Upper lobe of left lung (tissue), 6 donors: Measurements from ENCODE around the gene LGSN. TPM values are rescaled to one million over a fixed set of nuclear protein-coding genes. Genes with fewer than 3 reads are reported as not detected.

Experiments
- ATAC-seq, 2 donors: fragments of 200-7000 bp; cut with Tn5 transposase; one replicate each; pipeline ENCODE4 v1.9.1; 2022; ENCODE audit warnings: mild to moderate bottlenecking in 2 of 2, moderate library complexity in 2 of 2; ENCODE audit not compliant: low FRiP score in 2 of 2
- DNase-seq, 2 donors: peaks; one replicate each; pipeline ENCODE4 v3.0.0-alpha.2; 2019 to 2020
- H3K27ac ChIP-seq, 4 donors: fragments of 200-600 bp; sonication (generic); one replicate each; pipeline ENCODE4 v1.5.1; 2016 to 2019
- H3K27me3 ChIP-seq, 4 donors: fragments of 200-600 bp; sonication (generic); one replicate each; pipeline ENCODE4 v1.5.1; 2017 to 2019
- H3K36me3 ChIP-seq, 4 donors: fragments of 200-600 bp; sonication (generic); one replicate each; pipeline ENCODE4 v1.5.1; 2016 to 2019
- H3K4me1 ChIP-seq, 4 donors: fragments of 200-600 bp; sonication (generic); one replicate each; pipeline ENCODE4 v1.5.1; 2018 to 2019
- H3K4me3 ChIP-seq, 4 donors: fragments of 200-600 bp; sonication (generic); one replicate each; pipeline ENCODE4 v1.5.1; 2017 to 2019; ENCODE audit warnings: mild to moderate bottlenecking in 2 of 4, moderate library complexity in 1 of 4
- H3K9me3 ChIP-seq, 4 donors: fragments of 200-600 bp; sonication (generic); one replicate each; pipeline ENCODE4 v1.5.1; 2018 to 2019
- EP300 ChIP-seq, 4 donors: sonication (generic); formaldehyde crosslinking; IDR thresholded peaks; one replicate each; pipeline ENCODE4 v1.5.1; 2017; ENCODE audit warnings: antibody characterized with exemption in 4 of 4, control low read depth in 2 of 4
- POLR2A ChIP-seq, 4 donors: fragments of 450-650 bp; IDR thresholded peaks; one replicate each; pipeline ENCODE4 v1.5.1; 2016 to 2017; ENCODE audit warnings: antibody characterized with exemption in 4 of 4, mild to moderate bottlenecking in 2 of 4
- POLR2AphosphoS5 ChIP-seq, 2 donors: sonication (generic); formaldehyde crosslinking; IDR thresholded peaks; one replicate each; pipeline ENCODE4 v1.5.1; 2017; ENCODE audit warnings: antibody characterized with exemption in 2 of 2
- WGBS, 2 donors: methylation state at CpG; one replicate each; pipeline ENCODE4 v1.1.5; 2017 to 2018; 5-methylcytosine and 5-hydroxymethylcytosine counted together
- total RNA-seq, 6 donors: library from RNA; depleted of rRNA in 4 of 6; stranded (reverse); fragments of >200 nt in 4 of 6; gene quantifications; one replicate each; pipeline versions ENCODE4 v1.1.0 to v1.2.1, GENCODE V29; 2016 to 2021
- TF ChIP-seq, protein P1 (sequence below), 6 experiments: fragments of 450-650 bp in 4 of 6; fragments of 200-600 bp in 2 of 6; sonication (generic) in 2 of 6; IDR thresholded peaks; one replicate each; pipeline ENCODE4 v1.5.1; 2016 to 2019; ENCODE audit warnings: antibody characterized with exemption in 6 of 6
- donor health status: DM: no; HTN: no; CAD: no; lungs with moderate emphysema.
- donor health status: DM: no; HTN: yes; CAD: no; lungs with severe emphysema.

LGSN gene
- total RNA-seq, 6 donors from 2014 or later, result 0.17 to 2.1 (median 0.86) TPM

DNA sequence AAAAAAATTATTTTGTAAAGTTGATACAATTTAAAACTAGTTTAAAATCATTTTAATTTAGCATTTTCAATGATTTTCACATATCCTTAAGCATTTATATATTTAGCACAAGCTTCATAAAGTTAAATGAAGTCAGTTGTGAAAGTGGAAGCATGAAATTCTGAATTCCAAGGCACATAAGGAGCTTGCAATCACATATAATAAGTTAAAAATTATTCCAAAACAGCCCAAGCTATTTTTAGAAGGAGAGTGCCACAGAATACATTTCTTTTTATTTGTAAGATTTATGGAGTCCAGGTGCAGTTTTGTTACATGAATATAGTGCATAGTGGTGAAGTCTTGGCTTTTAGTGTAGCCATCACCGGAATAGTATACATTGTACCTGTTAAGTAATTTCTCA lies 3.2 kb upstream of the LGSN start:
- H3K27me3 ChIP-seq, result no peaks in the 10 kb centered on the region
- no peaks in the 10 kb centered on the region for H3K36me3 ChIP-seq
- 76 to 90% methylated on average over 1 of the region's 1 CpG for WGBS, 2 donors
- H3K27ac ChIP-seq, result no peak overlapping the region
- H3K9me3 ChIP-seq, result peaks cover 0 to 4% (median 0%) of the 10 kb centered on the region in 4 donors
- ATAC-seq, result no peak
- TF ChIP-seq POLR2AphosphoS5 (IDR thresholded peaks at IDR 0.05), result no peak
- no peak for TF ChIP-seq EP300 (IDR thresholded peaks at IDR 0.05)
- no peak for TF ChIP-seq POLR2A (IDR thresholded peaks at IDR 0.05)
- TF ChIP-seq, protein P1, sequence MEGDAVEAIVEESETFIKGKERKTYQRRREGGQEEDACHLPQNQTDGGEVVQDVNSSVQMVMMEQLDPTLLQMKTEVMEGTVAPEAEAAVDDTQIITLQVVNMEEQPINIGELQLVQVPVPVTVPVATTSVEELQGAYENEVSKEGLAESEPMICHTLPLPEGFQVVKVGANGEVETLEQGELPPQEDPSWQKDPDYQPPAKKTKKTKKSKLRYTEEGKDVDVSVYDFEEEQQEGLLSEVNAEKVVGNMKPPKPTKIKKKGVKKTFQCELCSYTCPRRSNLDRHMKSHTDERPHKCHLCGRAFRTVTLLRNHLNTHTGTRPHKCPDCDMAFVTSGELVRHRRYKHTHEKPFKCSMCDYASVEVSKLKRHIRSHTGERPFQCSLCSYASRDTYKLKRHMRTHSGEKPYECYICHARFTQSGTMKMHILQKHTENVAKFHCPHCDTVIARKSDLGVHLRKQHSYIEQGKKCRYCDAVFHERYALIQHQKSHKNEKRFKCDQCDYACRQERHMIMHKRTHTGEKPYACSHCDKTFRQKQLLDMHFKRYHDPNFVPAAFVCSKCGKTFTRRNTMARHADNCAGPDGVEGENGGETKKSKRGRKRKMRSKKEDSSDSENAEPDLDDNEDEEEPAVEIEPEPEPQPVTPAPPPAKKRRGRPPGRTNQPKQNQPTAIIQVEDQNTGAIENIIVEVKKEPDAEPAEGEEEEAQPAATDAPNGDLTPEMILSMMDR (IDR thresholded peaks at IDR 0.05), result no peak
- no peak for DNase-seq
- H3K4me3 ChIP-seq, result no peak overlapping the region
- no peaks in the 10 kb centered on the region for H3K4me1 ChIP-seq

DNA sequence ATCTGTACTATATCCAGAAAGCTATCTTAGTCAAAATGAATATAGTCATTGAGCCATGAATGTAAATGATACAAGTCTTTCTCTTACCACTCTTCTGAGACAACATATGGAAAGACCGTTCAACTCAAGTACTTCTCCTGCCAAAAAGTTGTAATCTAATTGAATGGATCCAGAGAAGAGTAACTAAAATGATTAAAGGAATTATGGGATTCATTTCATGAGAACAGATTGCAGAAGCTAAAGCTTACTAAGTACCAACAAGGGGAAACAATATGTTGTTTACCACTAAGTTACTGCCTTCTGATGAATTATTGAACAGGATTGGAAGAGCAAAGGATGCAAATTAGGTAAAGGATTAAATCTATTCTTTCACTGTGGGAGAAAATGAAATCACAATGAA lies 2.0 kb upstream of the LGSN start:
- Histone ChIP-seq H3K27ac (no peak overlapping the region), H3K9me3 (peaks cover 0 to 4% (median 0%) of the 10 kb centered on the region in 4 donors), H3K4me3 (no peak overlapping the region), H3K4me1 (no peaks in the 10 kb centered on the region), H3K27me3 (no peaks in the 10 kb centered on the region), H3K36me3 (no peaks in the 10 kb centered on the region)
- ATAC-seq (no peak), DNase-seq (no peak)
- WGBS, 2 donors, result 84% methylated on average over 1 of the region's 1 CpG
- TF ChIP-seq, protein P1 (IDR thresholded peaks at IDR 0.05), result no peak
- TF ChIP-seq POLR2A (IDR thresholded peaks at IDR 0.05) (no peak), POLR2AphosphoS5 (IDR thresholded peaks at IDR 0.05) (no peak), EP300 (IDR thresholded peaks at IDR 0.05) (no peak)

DNA sequence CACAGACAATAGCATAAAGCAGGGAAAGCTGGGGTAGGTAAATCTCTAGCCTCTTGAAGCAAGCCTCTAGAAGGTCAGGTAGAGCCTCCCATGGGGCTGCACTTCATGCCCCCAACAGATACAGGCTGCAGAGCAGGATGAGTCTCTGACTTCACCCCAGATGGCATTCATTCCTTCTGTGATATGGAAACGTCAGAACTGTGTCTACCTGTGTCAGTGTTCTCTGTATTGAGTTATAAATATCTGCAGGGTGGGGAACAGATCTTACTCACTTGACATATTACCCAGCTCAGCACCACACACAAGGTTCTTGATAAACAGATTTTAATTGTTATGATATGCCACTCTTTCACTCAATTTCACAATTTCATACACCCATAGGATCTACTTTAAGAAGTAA lies 2.1 kb downstream of the LGSN start:
- DNase-seq (no peak), ATAC-seq (no peak)
- TF ChIP-seq, protein P1 (IDR thresholded peaks at IDR 0.05), result no peak
- TF ChIP-seq EP300 (IDR thresholded peaks at IDR 0.05) (no peak), POLR2A (IDR thresholded peaks at IDR 0.05) (no peak), POLR2AphosphoS5 (IDR thresholded peaks at IDR 0.05) (no peak)
- Histone ChIP-seq H3K9me3 (no peaks in the 10 kb centered on the region), H3K4me3 (no peak overlapping the region), H3K27ac (no peak overlapping the region), H3K4me1 (no peaks in the 10 kb centered on the region), H3K36me3 (no peaks in the 10 kb centered on the region), H3K27me3 (no peaks in the 10 kb centered on the region)
- WGBS, 2 donors, result 22 to 60% methylated on average over 1 of the region's 1 CpG

DNA sequence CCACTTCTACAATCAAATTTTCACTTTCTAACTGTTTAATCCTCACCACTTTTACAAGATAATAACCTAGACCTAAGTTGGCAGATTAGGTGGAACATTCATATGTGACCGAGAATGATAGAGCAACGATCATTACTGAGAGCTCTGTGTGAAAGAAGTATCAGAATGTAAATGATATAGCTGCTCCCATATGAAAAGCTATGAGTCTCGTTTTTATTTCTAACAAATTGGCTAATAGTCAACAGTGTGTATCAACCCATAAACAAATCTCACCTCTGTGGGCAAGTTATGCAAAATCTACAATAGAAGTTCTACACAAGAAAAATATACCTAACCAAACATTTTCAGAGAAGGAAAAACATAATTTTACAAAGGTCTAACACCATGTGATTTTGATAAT lies 3.7 kb downstream of the LGSN start:
- Histone ChIP-seq H3K4me1 (no peaks in the 10 kb centered on the region), H3K27ac (no peak overlapping the region), H3K9me3 (no peaks in the 10 kb centered on the region), H3K4me3 (no peak overlapping the region), H3K27me3 (no peaks in the 10 kb centered on the region), H3K36me3 (no peaks in the 10 kb centered on the region)
- no peak for ATAC-seq
- TF ChIP-seq EP300 (IDR thresholded peaks at IDR 0.05) (no peak), POLR2A (IDR thresholded peaks at IDR 0.05) (no peak), POLR2AphosphoS5 (IDR thresholded peaks at IDR 0.05) (no peak)
- TF ChIP-seq, protein P1 (IDR thresholded peaks at IDR 0.05), result no peak
- 84 to 95% methylated on average over 3 of the region's 3 CpGs for WGBS, 2 donors
- no peak for DNase-seq

DNA sequence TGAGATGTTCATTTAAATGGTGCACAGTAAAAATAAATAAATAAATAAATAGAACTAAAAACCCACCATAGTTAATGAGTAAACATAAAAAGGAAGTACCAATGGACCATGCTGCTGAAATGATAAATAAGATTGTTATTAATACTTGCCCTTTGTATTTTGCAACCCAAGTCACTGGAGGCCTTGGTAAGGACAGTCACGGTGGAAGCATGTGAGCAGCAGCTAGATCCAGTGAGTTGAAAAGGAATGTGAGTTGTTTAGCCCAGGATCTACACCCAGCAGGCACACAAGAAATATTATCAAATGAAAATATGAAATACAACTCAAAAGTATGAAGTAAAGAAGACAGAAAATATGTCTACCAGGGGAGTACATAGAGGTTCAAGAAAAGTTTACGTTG lies 6.7 kb downstream of the LGSN start:
- Histone ChIP-seq H3K36me3 (no peaks in the 10 kb centered on the region), H3K27ac (no peak overlapping the region), H3K27me3 (no peaks in the 10 kb centered on the region), H3K4me1 (no peaks in the 10 kb centered on the region), H3K4me3 (no peak overlapping the region), H3K9me3 (no peaks in the 10 kb centered on the region)
- TF ChIP-seq EP300 (IDR thresholded peaks at IDR 0.05), result no peak
- no peak for TF ChIP-seq POLR2AphosphoS5 (IDR thresholded peaks at IDR 0.05)
- TF ChIP-seq, protein P1 (IDR thresholded peaks at IDR 0.05), result no peak
- no peak for TF ChIP-seq POLR2A (IDR thresholded peaks at IDR 0.05)
- DNase-seq (no peak), ATAC-seq (no peak)
- whole genome bisulfite sequencing, 2 donors, result 89 to 92% methylated on average over 2 of the region's 2 CpGs
